K562 (cell line): ENCODE measurements around the gene DMD. TPM values are rescaled to one million over a fixed set of nuclear protein-coding genes. Genes with fewer than 3 reads are reported as not detected.
A peak's percentile ranks its signal among the peaks of the same experiment; 100 is the strongest.

ENCODE experiments used
- ADNP ChIP-seq: fragments of 200-800 bp; sonication (Bioruptor generic); IDR thresholded peaks from 2 replicates; pipeline ENCODE4 v1.6.1; 2016; ENCODE audit warnings: missing genetic modification characterization, missing compliant biosample characterization
- ATF1 ChIP-seq, 2 experiments: fragments of 450-650 bp in 1 of 2; IDR thresholded peaks; 2 replicates each; pipeline ENCODE4 v1.6.1; 2016; ENCODE audit warnings: missing compliant biosample characterization in 1 of 2, missing genetic modification characterization in 1 of 2
- BMI1 ChIP-seq: fragments of 150-350 bp; IDR thresholded peaks from 2 replicates; pipeline ENCODE4 v1.6.1; 2014; ENCODE audit warnings: low read length
- BRF1 ChIP-seq: IDR thresholded peaks from 3 replicates; pipeline ENCODE4 v1.6.1; 2011; ENCODE audit warnings: borderline replicate concordance, mild to moderate bottlenecking; ENCODE audit not compliant: insufficient read length; ENCODE audit errors: extremely low read depth
- CHCHD3 ChIP-seq: fragments of 250-450 bp; sonication (Bioruptor Pico); IDR thresholded peaks from 2 replicates; pipeline ENCODE4 v2.1.2; 2022; ENCODE audit warnings: mild to moderate bottlenecking
- NCOA6 ChIP-seq: fragments of 450-650 bp; IDR thresholded peaks from 2 replicates; pipeline ENCODE4 v1.6.1; 2017; ENCODE audit warnings: mild to moderate bottlenecking
- PML ChIP-seq: IDR thresholded peaks from 2 replicates; pipeline ENCODE4 v1.6.1; 2012; ENCODE audit warnings: low read length, inconsistent platforms
- PTRF ChIP-seq: fragments of 450-650 bp; IDR thresholded peaks from 2 replicates; pipeline ENCODE4 v1.6.1; 2016; ENCODE audit warnings: mild to moderate bottlenecking, missing genetic modification characterization, missing compliant biosample characterization
- RCOR1 ChIP-seq, 2 experiments: IDR thresholded peaks; 2 replicates each; pipeline ENCODE4 v1.6.1; 2012; ENCODE audit warnings: low read depth in 2 of 2, low read length in 2 of 2, borderline replicate concordance in 1 of 2, improper control_type of control experiment in 1 of 2
- SIRT6 ChIP-seq: IDR thresholded peaks from one replicate; pipeline ENCODE4 v1.6.1; 2012; ENCODE audit warnings: low read depth, mild to moderate bottlenecking, control low read depth, inconsistent platforms, low read length, moderate library complexity
- TEAD2 ChIP-seq: fragments of 450-650 bp; IDR thresholded peaks from 2 replicates; pipeline ENCODE4 v1.6.1; 2016; ENCODE audit warnings: missing genetic modification characterization, control low read depth, missing compliant biosample characterization
- TFAM ChIP-seq: fragments of 250-450 bp; sonication (Bioruptor Pico); conservative IDR thresholded peaks from 2 replicates; pipeline ENCODE4 v1.5.0; 2021; ENCODE audit warnings: mild to moderate bottlenecking, moderate library complexity
- ZNF133 ChIP-seq: fragments of 250-450 bp; sonication (Bioruptor Pico); IDR thresholded peaks from 2 replicates; pipeline ENCODE4 v1.4.0; 2020; ENCODE audit warnings: mild to moderate bottlenecking
- ZNF23 ChIP-seq: fragments of 250-450 bp; sonication (Bioruptor Pico); IDR thresholded peaks from 2 replicates; pipeline ENCODE4 v1.4.0; 2020; ENCODE audit warnings: mild to moderate bottlenecking
- ZNF431 ChIP-seq: sonication (generic); formaldehyde crosslinking; IDR thresholded peaks from 2 replicates; pipeline ENCODE4 v1.8.0; 2022; ENCODE audit warnings: mild to moderate bottlenecking, missing genetic modification reagents
- ZNF717 ChIP-seq: fragments of 250-450 bp; sonication (Bioruptor Pico); IDR thresholded peaks from 2 replicates; pipeline ENCODE4 v1.5.0; 2021
- polyA plus RNA-seq, 8 experiments: library from polyadenylated mRNA; depleted of rRNA in 4 of 8; stranded (reverse) in 5 of 8; unstranded in 3 of 8; fragments of >200 nt; fragmentation: Nextera tagmentation in 2 of 8; fragmentation: Illumina TruSeq in 1 of 8; extraction: Ambion mirVana in 2 of 8; extraction: Trizol in 1 of 8; gene quantifications; 2 replicates each; pipeline versions ENCODE4 v1.2.1 to v1.2.3, GENCODE V29; 2011 to 2014; ENCODE audit warnings: inconsistent platforms in 1 of 8, missing spikeins in 1 of 8
- total RNA-seq, 7 experiments: library from RNA; depleted of rRNA in 6 of 7; stranded (reverse); fragments of >200 nt in 6 of 7; fragmentation: Illumina TruSeq in 2 of 7; extraction: Trizol in 2 of 7; gene quantifications; 2 replicates each; pipeline versions ENCODE4 v1.2.1 to v1.2.3, GENCODE V29; 2011 to 2021; ENCODE audit warnings: low replicate concordance in 1 of 7
- TF ChIP-seq, protein P1 (sequence below), 2 experiments: fragments of 450-650 bp in 1 of 2; sonication (generic) in 1 of 2; formaldehyde crosslinking in 1 of 2; IDR thresholded peaks; 2 replicates each; pipeline versions ENCODE4 v1.7.1 to v1.9.0; 2016 to 2022; ENCODE audit warnings: inconsistent platforms in 1 of 2, mild to moderate bottlenecking in 1 of 2, missing genetic modification reagents in 1 of 2
- TF ChIP-seq, protein P2 (sequence below): fragments of 250-450 bp; sonication (Bioruptor Pico); IDR thresholded peaks from 2 replicates; pipeline ENCODE4 v1.4.0; 2020; ENCODE audit warnings: borderline replicate concordance
- TF ChIP-seq, protein P3 (sequence below): sonication (generic); formaldehyde crosslinking; IDR thresholded peaks from 2 replicates; pipeline ENCODE4 v1.8.1; 2023; ENCODE audit warnings: mild to moderate bottlenecking, missing genetic modification reagents

Gene DMD
- total and polyA plus RNA-seq, 9 of the 15 experiments (the other 6 are each of a cell fraction or from before 2014, with no cell fraction given), result 3.8 to 20.4 (median 11.4) TPM

DNA sequence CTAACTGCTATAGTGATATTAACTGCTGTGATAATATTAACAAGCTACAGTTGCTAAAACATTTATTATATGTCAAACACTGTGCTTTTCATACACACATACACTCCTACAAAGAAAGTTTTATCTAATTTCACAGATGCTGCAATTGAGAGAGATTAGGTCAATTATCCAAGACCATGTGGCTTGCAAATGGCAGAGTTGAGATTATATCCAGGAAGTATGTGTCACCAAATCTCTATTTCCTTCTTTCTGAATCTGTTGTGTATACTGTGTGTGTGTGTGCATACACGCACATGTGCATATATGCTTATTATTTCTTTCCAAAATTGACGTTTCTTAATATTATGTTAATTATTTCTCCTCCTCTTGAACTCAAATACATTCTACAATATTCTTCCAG lies 1363.6 kb downstream of the DMD start (continued):
- TF ChIP-seq NCOA6 (no peak), TEAD2 (no peak), PML (peak; percentile 31; the same call in 1 of the 2 replicates), BMI1 (no peak), ADNP (no peak), ZNF133 (no peak), ZNF431 (CRISPR knock-in tag) (no peak), RCOR1 (IDR thresholded peaks at IDR 0.05; ENCODE audit: borderline replicate concordance in 1 of 2, low read depth in 2 of 2, low read length in 2 of 2) (peak in 1 of 2 experiments; percentile 89; a peak in 2 of 4 replicates), SIRT6 (no peak), ZNF23 (no peak), TFAM (CRISPR knock-in tag) (no peak), ZNF717 (CRISPR knock-in tag) (no peak), CHCHD3 (no peak), BRF1 (no peak), PTRF (tag) (no peak), ATF1 (CRISPR knock-in tag; IDR thresholded peaks at IDR 0.05) (no peak), ATF1 (tag; IDR thresholded peaks at IDR 0.05) (no peak)
- TF ChIP-seq, protein P1, sequence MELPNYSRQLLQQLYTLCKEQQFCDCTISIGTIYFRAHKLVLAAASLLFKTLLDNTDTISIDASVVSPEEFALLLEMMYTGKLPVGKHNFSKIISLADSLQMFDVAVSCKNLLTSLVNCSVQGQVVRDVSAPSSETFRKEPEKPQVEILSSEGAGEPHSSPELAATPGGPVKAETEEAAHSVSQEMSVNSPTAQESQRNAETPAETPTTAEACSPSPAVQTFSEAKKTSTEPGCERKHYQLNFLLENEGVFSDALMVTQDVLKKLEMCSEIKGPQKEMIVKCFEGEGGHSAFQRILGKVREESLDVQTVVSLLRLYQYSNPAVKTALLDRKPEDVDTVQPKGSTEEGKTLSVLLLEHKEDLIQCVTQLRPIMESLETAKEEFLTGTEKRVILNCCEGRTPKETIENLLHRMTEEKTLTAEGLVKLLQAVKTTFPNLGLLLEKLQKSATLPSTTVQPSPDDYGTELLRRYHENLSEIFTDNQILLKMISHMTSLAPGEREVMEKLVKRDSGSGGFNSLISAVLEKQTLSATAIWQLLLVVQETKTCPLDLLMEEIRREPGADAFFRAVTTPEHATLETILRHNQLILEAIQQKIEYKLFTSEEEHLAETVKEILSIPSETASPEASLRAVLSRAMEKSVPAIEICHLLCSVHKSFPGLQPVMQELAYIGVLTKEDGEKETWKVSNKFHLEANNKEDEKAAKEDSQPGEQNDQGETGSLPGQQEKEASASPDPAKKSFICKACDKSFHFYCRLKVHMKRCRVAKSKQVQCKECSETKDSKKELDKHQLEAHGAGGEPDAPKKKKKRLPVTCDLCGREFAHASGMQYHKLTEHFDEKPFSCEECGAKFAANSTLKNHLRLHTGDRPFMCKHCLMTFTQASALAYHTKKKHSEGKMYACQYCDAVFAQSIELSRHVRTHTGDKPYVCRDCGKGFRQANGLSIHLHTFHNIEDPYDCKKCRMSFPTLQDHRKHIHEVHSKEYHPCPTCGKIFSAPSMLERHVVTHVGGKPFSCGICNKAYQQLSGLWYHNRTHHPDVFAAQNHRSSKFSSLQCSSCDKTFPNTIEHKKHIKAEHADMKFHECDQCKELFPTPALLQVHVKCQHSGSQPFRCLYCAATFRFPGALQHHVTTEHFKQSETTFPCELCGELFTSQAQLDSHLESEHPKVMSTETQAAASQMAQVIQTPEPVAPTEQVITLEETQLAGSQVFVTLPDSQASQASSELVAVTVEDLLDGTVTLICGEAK (IDR thresholded peaks at IDR 0.05), result 0 out of 2 replicates have a peak, but pooled peaks have one; percentile 18
- TF ChIP-seq, protein P1 (CRISPR knock-in tag; IDR thresholded peaks at IDR 0.05), result no peak
- TF ChIP-seq, protein P2, sequence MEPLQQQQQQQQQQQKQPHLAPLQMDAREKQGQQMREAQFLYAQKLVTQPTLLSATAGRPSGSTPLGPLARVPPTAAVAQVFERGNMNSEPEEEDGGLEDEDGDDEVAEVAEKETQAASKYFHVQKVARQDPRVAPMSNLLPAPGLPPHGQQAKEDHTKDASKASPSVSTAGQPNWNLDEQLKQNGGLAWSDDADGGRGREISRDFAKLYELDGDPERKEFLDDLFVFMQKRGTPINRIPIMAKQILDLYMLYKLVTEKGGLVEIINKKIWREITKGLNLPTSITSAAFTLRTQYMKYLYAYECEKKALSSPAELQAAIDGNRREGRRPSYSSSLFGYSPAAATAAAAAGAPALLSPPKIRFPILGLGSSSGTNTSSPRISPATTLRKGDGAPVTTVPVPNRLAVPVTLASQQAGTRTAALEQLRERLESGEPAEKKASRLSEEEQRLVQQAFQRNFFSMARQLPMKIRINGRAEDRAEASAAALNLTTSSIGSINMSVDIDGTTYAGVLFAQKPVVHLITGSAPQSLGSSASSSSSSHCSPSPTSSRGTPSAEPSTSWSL (CRISPR knock-in tag), result no peak
- TF ChIP-seq, protein P3, sequence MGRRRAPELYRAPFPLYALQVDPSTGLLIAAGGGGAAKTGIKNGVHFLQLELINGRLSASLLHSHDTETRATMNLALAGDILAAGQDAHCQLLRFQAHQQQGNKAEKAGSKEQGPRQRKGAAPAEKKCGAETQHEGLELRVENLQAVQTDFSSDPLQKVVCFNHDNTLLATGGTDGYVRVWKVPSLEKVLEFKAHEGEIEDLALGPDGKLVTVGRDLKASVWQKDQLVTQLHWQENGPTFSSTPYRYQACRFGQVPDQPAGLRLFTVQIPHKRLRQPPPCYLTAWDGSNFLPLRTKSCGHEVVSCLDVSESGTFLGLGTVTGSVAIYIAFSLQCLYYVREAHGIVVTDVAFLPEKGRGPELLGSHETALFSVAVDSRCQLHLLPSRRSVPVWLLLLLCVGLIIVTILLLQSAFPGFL, result no peak
